IMR-90 (cell line): ENCODE data around the gene DEFB129. TPM values are rescaled to one million over a fixed set of nuclear protein-coding genes. Genes with fewer than 3 reads are reported as not detected.

Experiments used
- ATAC-seq: fragments of 200-7000 bp; cut with Tn5 transposase; 2 replicates; pipeline ENCODE4 v1.9.1; 2020; ENCODE audit warnings: low read depth, mild to moderate bottlenecking, moderate library complexity
- BruUV-seq: library from RNA; stranded (reverse); fragments of 400-500 nt; replicated peaks from 2 replicates; lab custom pipeline; 2021; lab: Mats Ljungman, UMichigan
- CTCF ChIA-PET: fragments of 300-600 bp; formaldehyde crosslinking; extraction: SDS; loops from one replicate; lab custom pipeline; 2021; ENCODE audit warnings: antibody characterized with exemption; lab: Yijun Ruan, JAX
- POLR2A ChIA-PET: fragments of 300-600 bp; sonication (Branson Sonifier 250); formaldehyde crosslinking; loops from one replicate; lab custom pipeline; 2022; ENCODE audit warnings: antibody characterized with exemption; ENCODE audit not compliant: unreplicated experiment; lab: Charles Lee
- DNase-seq: peaks from one replicate; pipeline ENCODE4 v3.0.0; 2013
- H2AFZ ChIP-seq: replicated peaks from 2 replicates; pipeline ENCODE3; 2013; ENCODE audit warnings: low read length, mild to moderate bottlenecking; ENCODE audit not compliant: poor library complexity
- H2AK5ac ChIP-seq: 2 replicates; pipeline ENCODE4 v1.6.1; 2013; ENCODE audit warnings: low read depth, low read length, inconsistent platforms
- H2AK9ac ChIP-seq: replicated peaks from 2 replicates; pipeline ENCODE3; 2013; ENCODE audit warnings: mild to moderate bottlenecking, low read depth, low read length, moderate library complexity; ENCODE audit not compliant: poor library complexity
- H2BK120ac ChIP-seq: 2 replicates; pipeline ENCODE4 v1.6.1; 2013; ENCODE audit warnings: low read depth, low read length, inconsistent platforms
- H2BK15ac ChIP-seq: 3 replicates; pipeline ENCODE4 v1.6.1; 2013; ENCODE audit warnings: low read depth, low read length, inconsistent platforms
- H2BK20ac ChIP-seq: 2 replicates; pipeline ENCODE4 v1.6.1; 2013; ENCODE audit warnings: low read depth, mild to moderate bottlenecking, inconsistent platforms, low read length, moderate library complexity
- H2BK5ac ChIP-seq: 2 replicates; pipeline ENCODE4 v1.6.1; 2013; ENCODE audit warnings: mild to moderate bottlenecking, low read depth, low read length, inconsistent platforms; ENCODE audit not compliant: poor library complexity, severe bottlenecking
- H3K14ac ChIP-seq: replicated peaks from 2 replicates; pipeline ENCODE4 v1.6.1; 2013; ENCODE audit warnings: low read depth, low read length, inconsistent platforms
- H3K18ac ChIP-seq: 2 replicates; pipeline ENCODE4 v1.6.1; 2013; ENCODE audit warnings: low read depth, low read length, control low read depth
- H3K23ac ChIP-seq: 2 replicates; pipeline ENCODE4 v1.6.1; 2013; ENCODE audit warnings: low read depth, low read length, inconsistent platforms
- H3K27ac ChIP-seq: 2 replicates; pipeline ENCODE4 v1.5.1; 2013; ENCODE audit warnings: mild to moderate bottlenecking, control low read depth, low read length; ENCODE audit not compliant: insufficient read depth
- H3K27me3 ChIP-seq: 2 replicates; pipeline ENCODE4 v1.6.1; 2013; ENCODE audit warnings: low read length; ENCODE audit not compliant: control insufficient read depth, insufficient read depth
- H3K36me3 ChIP-seq: 2 replicates; pipeline ENCODE4 v1.6.1; 2013; ENCODE audit warnings: low read length, mixed read lengths; ENCODE audit not compliant: control insufficient read depth, insufficient read depth
- H3K4ac ChIP-seq: 2 replicates; pipeline ENCODE4 v1.6.1; 2013; ENCODE audit warnings: low read depth, low read length, inconsistent platforms
- H3K4me1 ChIP-seq: 2 replicates; pipeline ENCODE4 v1.6.1; 2013; ENCODE audit warnings: low read length, mixed read lengths; ENCODE audit not compliant: control insufficient read depth, insufficient read depth
- H3K4me2 ChIP-seq: 2 replicates; pipeline ENCODE4 v1.6.1; 2013; ENCODE audit warnings: low read depth, mild to moderate bottlenecking, control low read depth, low read length, moderate library complexity
- H3K4me3 ChIP-seq: 2 replicates; pipeline ENCODE4 v1.5.1; 2013; ENCODE audit warnings: low read depth, mild to moderate bottlenecking, control low read depth, low read length, moderate library complexity; ENCODE audit not compliant: insufficient read depth
- H3K56ac ChIP-seq: 2 replicates; pipeline ENCODE4 v1.6.1; 2013; ENCODE audit warnings: low read length, inconsistent platforms; ENCODE audit not compliant: insufficient read depth; ENCODE audit errors: extremely low read depth
- H3K79me1 ChIP-seq, 2 experiments: 2 replicates each; pipeline ENCODE4 v1.6.1; 2013; ENCODE audit warnings: low read length in 2 of 2, inconsistent platforms in 1 of 2, low read depth in 1 of 2
- H3K9ac ChIP-seq: 2 replicates; pipeline ENCODE4 v1.6.1; 2013; ENCODE audit warnings: low read depth, low read length, control low read depth
- H3K9me1 ChIP-seq: 2 replicates; pipeline ENCODE4 v1.6.1; 2013; ENCODE audit warnings: low read length, inconsistent platforms; ENCODE audit not compliant: insufficient read depth
- H3K9me3 ChIP-seq: 2 replicates; pipeline ENCODE4 v1.6.1; 2013; ENCODE audit warnings: low read length; ENCODE audit not compliant: control insufficient read depth, insufficient read depth
- H4K20me1 ChIP-seq: 2 replicates; pipeline ENCODE4 v1.6.1; 2013; ENCODE audit warnings: low read length, inconsistent platforms; ENCODE audit not compliant: insufficient read depth
- H4K5ac ChIP-seq: 2 replicates; pipeline ENCODE4 v1.6.1; 2013; ENCODE audit warnings: mild to moderate bottlenecking, low read depth, low read length, control low read depth
- H4K8ac ChIP-seq, 2 experiments: 2 replicates each; pipeline ENCODE4 v1.6.1; 2013; ENCODE audit warnings: low read depth in 2 of 2, low read length in 2 of 2, control low read depth in 1 of 2, inconsistent platforms in 1 of 2
- H4K91ac ChIP-seq: 2 replicates; pipeline ENCODE4 v1.6.1; 2013; ENCODE audit warnings: low read depth, low read length, inconsistent platforms; ENCODE audit not compliant: insufficient read depth
- SMC3 ChIP-seq: fragments of 150-350 bp; IDR thresholded peaks from 2 replicates; pipeline ENCODE4 v1.6.1; 2016; ENCODE audit warnings: low read depth, mild to moderate bottlenecking, antibody characterized with exemption, low read length, moderate library complexity
- WGBS, 2 experiments: methylation state at CpG; one replicate each; pipeline versions ENCODE4 v1.1.5 to v1.1.7; 2013; ENCODE audit warnings: missing lambda C conversion rate in 2 of 2; ENCODE audit not compliant: insufficient read length in 1 of 2; ENCODE audit errors: extremely low coverage in 2 of 2; 5-methylcytosine and 5-hydroxymethylcytosine counted together
- dilution Hi-C: fragments of 300-500 bp; cut with HindIII; formaldehyde crosslinking; loops from one replicate; pipeline ENCODE4 v1.14.3; 2018; ENCODE audit warnings: low sequenced_read_pairs; ENCODE audit not compliant: unreplicated experiment
- in situ Hi-C: fragments of 300-500 bp; cut with MboI; formaldehyde crosslinking; loops from 3 replicates; pipeline ENCODE4 v1.14.3; 2019; ENCODE audit warnings: low sequenced_read_pairs, inconsistent platforms, mixed read lengths
- intact Hi-C: fragments of 100-400 bp; cut with micrococcal nuclease; formaldehyde crosslinking; loops from 2 replicates; pipeline ENCODE4 v1.10.0; 2022
- polyA plus RNA-seq, 3 experiments: library from polyadenylated mRNA; depleted of rRNA; stranded (reverse); fragments of >200 nt; gene quantifications; 2 replicates each; pipeline ENCODE4 v1.2.3, GENCODE V29; 2012; ENCODE audit warnings: low replicate concordance in 1 of 3
- total RNA-seq: library from RNA; depleted of rRNA; stranded (reverse); fragments of >200 nt; gene quantifications from 2 replicates; pipeline ENCODE4 v1.2.3, GENCODE V29; 2012
- TF ChIP-seq, protein P1 (sequence below): fragments of 150-350 bp; IDR thresholded peaks from 2 replicates; pipeline ENCODE4 v1.6.1; 2016; ENCODE audit warnings: low read depth, mild to moderate bottlenecking, low read length, moderate library complexity, borderline replicate concordance

The DEFB129 gene
- total and polyA plus RNA-seq, 2 of the 4 experiments (the other 2 are of a cell fraction) = not detected

DNA sequence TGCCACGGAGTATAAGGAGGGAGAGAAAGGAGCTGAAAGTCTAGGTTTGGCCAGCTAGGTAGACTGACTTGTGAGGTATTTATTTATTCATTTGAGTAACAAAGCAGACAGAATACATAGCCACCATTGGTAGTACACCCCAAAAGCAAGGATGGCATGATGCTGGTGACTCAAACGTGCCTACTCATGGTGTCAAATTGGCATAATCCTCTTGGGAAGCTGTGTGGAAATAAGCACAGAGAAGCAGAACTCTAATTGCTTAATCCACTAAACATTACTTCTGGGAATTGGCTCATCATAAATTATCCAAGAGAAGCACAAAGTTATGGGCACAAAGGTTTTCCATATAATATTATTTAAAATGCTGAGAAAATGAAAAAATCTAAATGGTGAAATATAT lies 32.9 kb downstream of the DEFB129 start:
- ChIA-PET CTCF (no interaction called here), POLR2A (no interaction called here)
- Histone ChIP-seq H3K4me2 (no peak overlapping the region), H2BK15ac (no peak overlapping the region), H3K4me3 (no peak overlapping the region), H3K4me1 (no peaks in the 10 kb centered on the region), H3K4ac (no peak overlapping the region), H2AFZ (no peak overlapping the region), H3K14ac (no peak overlapping the region), H3K27ac (no peak overlapping the region), H2AK5ac (no peak overlapping the region), H4K8ac (no peak overlapping the region), H2BK120ac (no peak overlapping the region), H3K9me1 (no peaks in the 10 kb centered on the region), H4K20me1 (no peaks in the 10 kb centered on the region), H4K5ac (no peak overlapping the region), H3K23ac (no peak overlapping the region), H3K79me1 (no peaks in the 10 kb centered on the region), H2BK5ac (no peak overlapping the region), H2BK20ac (no peak overlapping the region), H3K9me3 (no peaks in the 10 kb centered on the region), H3K9ac (no peak overlapping the region), H2AK9ac (no peak overlapping the region), H3K56ac (no peak overlapping the region), H3K36me3 (no peaks in the 10 kb centered on the region), H3K18ac (no peak overlapping the region), H3K27me3 (peaks cover 20% of the 10 kb centered on the region), H4K91ac (no peak overlapping the region)
- dilution Hi-C loops = no loop called here
- ATAC-seq = no peak
- no CpG with 5 or more reads among the region's 2 CpGs for WGBS, 2 experiments
- intact Hi-C loops = no loop called here
- TF ChIP-seq SMC3 = no peak
- TF ChIP-seq, protein P1, sequence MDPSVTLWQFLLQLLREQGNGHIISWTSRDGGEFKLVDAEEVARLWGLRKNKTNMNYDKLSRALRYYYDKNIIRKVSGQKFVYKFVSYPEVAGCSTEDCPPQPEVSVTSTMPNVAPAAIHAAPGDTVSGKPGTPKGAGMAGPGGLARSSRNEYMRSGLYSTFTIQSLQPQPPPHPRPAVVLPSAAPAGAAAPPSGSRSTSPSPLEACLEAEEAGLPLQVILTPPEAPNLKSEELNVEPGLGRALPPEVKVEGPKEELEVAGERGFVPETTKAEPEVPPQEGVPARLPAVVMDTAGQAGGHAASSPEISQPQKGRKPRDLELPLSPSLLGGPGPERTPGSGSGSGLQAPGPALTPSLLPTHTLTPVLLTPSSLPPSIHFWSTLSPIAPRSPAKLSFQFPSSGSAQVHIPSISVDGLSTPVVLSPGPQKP = no peak
- in situ Hi-C loops = no loop called here
- no peak for DNase-seq
- BruUV-seq = no TSS peak
